ENCODE data around the gene IRF7. TPM values are rescaled to one million over a fixed set of nuclear protein-coding genes. Genes with fewer than 3 reads are reported as not detected.

The IRF7 gene
- total RNA-seq, 4 donors from 2014 or later = 5.4 to 25.4 (median 13.9) TPM

DNA sequence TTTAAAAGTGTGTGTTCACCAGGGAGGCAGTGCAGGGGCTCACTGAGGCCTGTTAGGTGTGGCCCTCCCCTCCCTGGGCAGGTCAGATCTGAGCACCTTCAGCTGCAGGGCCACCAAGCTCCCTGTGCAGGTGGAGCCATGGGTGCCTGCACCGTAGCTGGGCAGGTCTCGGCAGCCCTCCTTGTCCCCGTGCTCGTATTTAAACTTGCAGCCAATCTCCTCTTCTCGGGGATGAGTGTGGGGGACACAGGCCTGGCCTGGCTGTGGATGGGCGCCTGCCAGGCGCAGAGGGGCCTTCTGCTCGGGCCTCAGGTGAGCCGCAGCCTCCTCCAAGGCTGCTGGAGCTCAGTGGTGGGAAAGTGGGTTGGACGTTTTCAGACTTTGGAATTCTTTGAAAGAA, 20.4 kb downstream of the IRF7 start:
- Histone ChIP-seq H3K4me1 (no peaks in the 10 kb centered on the region), H3K27ac (no peak overlapping the region), H3K9me3 (no peaks in the 10 kb centered on the region), H3K27me3 (no peaks in the 10 kb centered on the region), H3K36me3 (peaks cover 0 to 100% of the 10 kb centered on the region in 2 donors), H3K4me3 (no peak overlapping the region)
- TF ChIP-seq POLR2AphosphoS5 (IDR thresholded peaks at IDR 0.05) (no peak), POLR2A (IDR thresholded peaks at IDR 0.05) (no peak), EP300 (IDR thresholded peaks at IDR 0.05) (no peak)
- TF ChIP-seq, protein P1, sequence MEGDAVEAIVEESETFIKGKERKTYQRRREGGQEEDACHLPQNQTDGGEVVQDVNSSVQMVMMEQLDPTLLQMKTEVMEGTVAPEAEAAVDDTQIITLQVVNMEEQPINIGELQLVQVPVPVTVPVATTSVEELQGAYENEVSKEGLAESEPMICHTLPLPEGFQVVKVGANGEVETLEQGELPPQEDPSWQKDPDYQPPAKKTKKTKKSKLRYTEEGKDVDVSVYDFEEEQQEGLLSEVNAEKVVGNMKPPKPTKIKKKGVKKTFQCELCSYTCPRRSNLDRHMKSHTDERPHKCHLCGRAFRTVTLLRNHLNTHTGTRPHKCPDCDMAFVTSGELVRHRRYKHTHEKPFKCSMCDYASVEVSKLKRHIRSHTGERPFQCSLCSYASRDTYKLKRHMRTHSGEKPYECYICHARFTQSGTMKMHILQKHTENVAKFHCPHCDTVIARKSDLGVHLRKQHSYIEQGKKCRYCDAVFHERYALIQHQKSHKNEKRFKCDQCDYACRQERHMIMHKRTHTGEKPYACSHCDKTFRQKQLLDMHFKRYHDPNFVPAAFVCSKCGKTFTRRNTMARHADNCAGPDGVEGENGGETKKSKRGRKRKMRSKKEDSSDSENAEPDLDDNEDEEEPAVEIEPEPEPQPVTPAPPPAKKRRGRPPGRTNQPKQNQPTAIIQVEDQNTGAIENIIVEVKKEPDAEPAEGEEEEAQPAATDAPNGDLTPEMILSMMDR (IDR thresholded peaks at IDR 0.05) = no peak
- 80 to 93% methylated on average over 2 to 3 of the region's 10 CpGs for WGBS, 2 donors (ENCODE audit: low coverage in 1 of 2)
- ATAC-seq = no peak

DNA sequence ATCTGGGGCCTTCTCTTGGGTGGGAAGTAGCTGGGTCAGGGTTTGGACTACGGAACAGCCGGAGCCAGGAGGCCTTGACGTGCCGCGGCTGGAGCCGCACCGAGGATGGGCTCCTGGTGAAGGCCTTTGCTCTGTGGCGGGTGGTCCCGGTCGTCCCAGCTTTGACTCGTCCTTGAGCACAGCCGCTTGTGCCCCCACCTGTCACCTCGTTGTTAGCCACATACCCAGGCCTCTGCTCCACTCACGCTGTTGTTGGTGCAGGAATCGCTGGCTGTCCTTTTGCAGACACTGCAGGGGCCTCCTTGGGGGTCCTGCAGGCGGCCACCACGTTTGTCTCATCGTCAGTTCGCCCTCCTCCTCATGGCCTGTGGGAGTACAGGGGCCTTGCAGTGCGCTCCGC, 22.4 kb downstream of the IRF7 start:
- no peak overlapping the region for H3K4me3 ChIP-seq
- no peaks in the 10 kb centered on the region for H3K9me3 ChIP-seq
- TF ChIP-seq, protein P1 (IDR thresholded peaks at IDR 0.05) = no peak
- no peak for TF ChIP-seq EP300 (IDR thresholded peaks at IDR 0.05)
- WGBS, 2 donors (ENCODE audit: low coverage in 1 of 2) = 89% methylated on average over 9 of the region's 21 CpGs; no CpG with 5 or more reads in 1 of the 2 donors
- no peak overlapping the region for H3K27ac ChIP-seq
- ATAC-seq = no peak
- H3K36me3 ChIP-seq = peaks cover 0 to 100% of the 10 kb centered on the region in 2 donors
- H3K4me1 ChIP-seq = no peaks in the 10 kb centered on the region
- H3K27me3 ChIP-seq = no peaks in the 10 kb centered on the region

DNA sequence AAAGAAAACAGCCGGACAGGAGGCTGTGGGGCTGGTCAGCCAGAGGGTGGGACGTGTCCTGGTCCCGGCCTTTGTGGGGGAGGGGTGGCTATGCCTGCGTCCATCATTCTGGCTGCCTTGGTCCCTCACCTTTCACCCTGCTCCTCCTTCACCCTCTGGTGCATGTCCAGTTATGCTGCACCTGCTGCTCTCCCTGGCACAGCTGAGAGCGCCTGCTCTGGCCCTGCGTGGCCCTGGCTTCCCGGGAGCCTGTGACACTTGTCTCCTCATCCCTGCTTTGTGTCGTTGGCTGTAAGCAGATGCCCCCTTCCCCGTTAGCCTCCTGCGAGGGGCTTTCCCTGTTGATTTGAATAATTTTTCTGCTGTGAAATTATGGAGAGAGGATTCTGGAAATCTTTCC, 22.8 kb downstream of the IRF7 start:
- TF ChIP-seq EP300 (IDR thresholded peaks at IDR 0.05) (no peak), POLR2A (IDR thresholded peaks at IDR 0.05) (no peak), POLR2AphosphoS5 (IDR thresholded peaks at IDR 0.05) (no peak)
- TF ChIP-seq, protein P1 (IDR thresholded peaks at IDR 0.05) = no peak
- WGBS, 2 donors (ENCODE audit: low coverage in 1 of 2) = 83 to 96% methylated on average over 5 to 8 of the region's 10 CpGs
- Histone ChIP-seq H3K27ac (no peak overlapping the region), H3K4me1 (no peaks in the 10 kb centered on the region), H3K27me3 (no peaks in the 10 kb centered on the region), H3K36me3 (peaks cover 0 to 100% of the 10 kb centered on the region in 2 donors), H3K9me3 (no peaks in the 10 kb centered on the region), H3K4me3 (no peak overlapping the region)
- ATAC-seq = no peak

GRCh38 chr11:592501-592900, 23.2 kb downstream of the IRF7 start:
- TF ChIP-seq POLR2AphosphoS5 (IDR thresholded peaks at IDR 0.05) = no peak
- no peak for TF ChIP-seq EP300 (IDR thresholded peaks at IDR 0.05)
- TF ChIP-seq, protein P1 (IDR thresholded peaks at IDR 0.05) = no peak
- no peak for TF ChIP-seq POLR2A (IDR thresholded peaks at IDR 0.05)
- Histone ChIP-seq H3K27ac (no peak overlapping the region), H3K4me3 (no peak overlapping the region), H3K36me3 (peaks cover 0 to 100% of the 10 kb centered on the region in 2 donors), H3K4me1 (no peaks in the 10 kb centered on the region), H3K9me3 (no peaks in the 10 kb centered on the region), H3K27me3 (no peaks in the 10 kb centered on the region)
- WGBS, 2 donors (ENCODE audit: low coverage in 1 of 2) = 92 to 100% methylated on average over 1 to 19 of the region's 22 CpGs
- ATAC-seq = no peak

DNA sequence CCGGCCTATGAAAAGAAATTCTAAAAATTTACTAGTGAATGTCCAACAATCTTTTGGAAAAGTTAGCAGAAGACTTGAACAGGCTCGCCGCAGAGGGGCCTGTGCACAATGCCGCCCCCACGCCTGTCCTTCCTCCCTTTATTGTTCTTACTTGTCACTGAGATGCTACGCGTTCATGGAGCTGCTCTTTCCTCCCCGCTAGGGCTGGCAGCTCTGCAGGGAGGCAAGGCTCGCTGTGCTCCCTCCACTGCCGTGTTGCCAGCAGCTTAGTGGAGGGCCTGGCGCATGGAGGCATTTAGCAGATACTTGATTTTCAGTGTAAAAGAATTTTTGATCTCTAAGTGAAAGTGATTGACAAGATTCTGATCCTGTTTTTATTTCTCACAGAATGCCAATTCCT, 24.8 kb downstream of the IRF7 start:
- WGBS, 2 donors (ENCODE audit: low coverage in 1 of 2) = 74 to 100% methylated on average over 2 to 10 of the region's 11 CpGs
- Histone ChIP-seq H3K4me3 (no peak overlapping the region), H3K36me3 (peaks cover 0 to 100% of the 10 kb centered on the region in 2 donors), H3K27me3 (no peaks in the 10 kb centered on the region), H3K9me3 (no peaks in the 10 kb centered on the region), H3K4me1 (no peaks in the 10 kb centered on the region), H3K27ac (no peak overlapping the region)
- ATAC-seq = no peak
- TF ChIP-seq POLR2A (IDR thresholded peaks at IDR 0.05) (no peak), POLR2AphosphoS5 (IDR thresholded peaks at IDR 0.05) (no peak), EP300 (IDR thresholded peaks at IDR 0.05) (no peak)
- TF ChIP-seq, protein P1 (IDR thresholded peaks at IDR 0.05) = no peak
